ENCODE results near the gene DIS3. TPM values are rescaled to one million over a fixed set of nuclear protein-coding genes. Genes with fewer than 3 reads are reported as not detected.

Gene DIS3
- total and polyA plus RNA-seq, 2 of the 13 experiments (the other 11 are each of a cell fraction or from before 2014, with no cell fraction given): 13.2 to 35.0 TPM

DNA sequence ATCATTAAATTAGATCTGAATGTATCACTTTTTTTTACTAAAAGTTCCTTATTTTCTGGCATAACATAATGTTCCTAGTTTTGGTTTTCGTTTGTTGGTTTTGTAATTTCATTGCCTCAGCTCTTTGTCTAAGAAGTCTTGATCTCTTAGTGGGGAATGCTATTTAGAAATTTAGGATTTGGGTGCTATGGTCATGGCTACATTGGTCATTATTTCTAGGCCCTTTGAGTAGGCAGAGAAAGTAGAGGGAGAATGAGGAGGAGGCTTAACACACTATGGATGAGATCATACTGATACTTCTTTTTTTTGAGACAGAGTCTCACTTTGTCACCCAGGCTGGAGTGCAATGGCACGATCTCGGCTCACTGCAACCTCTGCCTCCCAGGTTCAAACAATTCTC lies 42.0 kb upstream of the DIS3 start:
- TF ChIP-seq ZNF562 (CRISPR knock-in tag; IDR thresholded peaks at IDR 0.05; ENCODE audit: borderline replicate concordance): no peak
- no peak for TF ChIP-seq ZNF839 (CRISPR knock-in tag; IDR thresholded peaks at IDR 0.05; ENCODE audit: borderline replicate concordance)
- no peak for TF ChIP-seq ZNF567 (CRISPR knock-in tag; IDR thresholded peaks at IDR 0.05; ENCODE audit: borderline replicate concordance)
- no peak for TF ChIP-seq FOXJ3 (CRISPR knock-in tag; IDR thresholded peaks at IDR 0.05; ENCODE audit: borderline replicate concordance)
- TF ChIP-seq ZNF644 (CRISPR knock-in tag; IDR thresholded peaks at IDR 0.05; ENCODE audit: low read depth): no peak
- no peak for TF ChIP-seq ZSCAN30 (CRISPR knock-in tag; IDR thresholded peaks at IDR 0.05)
- TF ChIP-seq SIN3B (IDR thresholded peaks at IDR 0.05; ENCODE audit: low read length): no peak
- no peak for TF ChIP-seq HMG20B (CRISPR knock-in tag; conservative IDR thresholded peaks at IDR 0.05)
- TF ChIP-seq ZNF232 (CRISPR knock-in tag; IDR thresholded peaks at IDR 0.05; ENCODE audit: borderline replicate concordance): no peak
- no peak for TF ChIP-seq RBM22 (optimal IDR thresholded peaks at IDR 0.05; ENCODE audit: low read length)
- TF ChIP-seq, protein P1, sequence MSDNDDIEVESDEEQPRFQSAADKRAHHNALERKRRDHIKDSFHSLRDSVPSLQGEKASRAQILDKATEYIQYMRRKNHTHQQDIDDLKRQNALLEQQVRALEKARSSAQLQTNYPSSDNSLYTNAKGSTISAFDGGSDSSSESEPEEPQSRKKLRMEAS (IDR thresholded peaks at IDR 0.05): no peak
- no peak for TF ChIP-seq ZNF569 (CRISPR knock-in tag; IDR thresholded peaks at IDR 0.05; ENCODE audit: borderline replicate concordance)
- no peak for TF ChIP-seq KDM3A (CRISPR knock-in tag; IDR thresholded peaks at IDR 0.05; ENCODE audit: low read depth)
- TF ChIP-seq ZNF777 (CRISPR knock-in tag; IDR thresholded peaks at IDR 0.05): no peak
- H3K9ac ChIP-seq (ENCODE audit: insufficient read depth, low read depth, low read length): no peak overlapping the region
- H3K27ac ChIP-seq (ENCODE audit: extremely low read length, insufficient read depth, low read length): no peak overlapping the region
- H2AFZ ChIP-seq (ENCODE audit: low read length): no peak overlapping the region
- no peak overlapping the region for H3K4me3 ChIP-seq (replicated peaks in 1 of 3; ENCODE audit: insufficient read depth in 1 of 3, low read depth in 2 of 3, low read length in 3 of 3)
- DNase-seq (ENCODE audit: low spot score) (no peak), FAIRE-seq (no peak), ATAC-seq (no peak)
- H3K4me2 ChIP-seq (ENCODE audit: low read depth, low read length): no peak overlapping the region
- H3K4me1 ChIP-seq (ENCODE audit: insufficient read depth, low read length): no peaks in the 10 kb centered on the region
- over 99% methylated on average over 3 of the region's 3 CpGs for WGBS (ENCODE audit: low lambda C conversion rate)
- intact Hi-C loops (cut with micrococcal nuclease; ENCODE audit: unreplicated experiment) (no loop called here), in situ Hi-C loops (cut with HindIII; ENCODE audit: extremely low pct_ligation_motif_present, low pct_unique_long_range_greater_than_20kb) (no loop called here)
- H3K79me2 ChIP-seq (ENCODE audit: insufficient read depth, low read length): no peaks in the 10 kb centered on the region
- BruUV-seq (replicated peaks): no TSS peak
- H3K27me3 ChIP-seq (ENCODE audit: control insufficient read depth in 1 of 2, insufficient read depth in 2 of 2, low read length in 2 of 2): no peaks in the 10 kb centered on the region; a peak in 1 of 5 replicates
- no peaks in the 10 kb centered on the region for H4K20me1 ChIP-seq (ENCODE audit: insufficient read depth, low read length)
- no peaks in the 10 kb centered on the region for H3K9me3 ChIP-seq (ENCODE audit: low read length)
- CTCF ChIA-PET (ENCODE audit: low intra/inter-chr PET ratio, low total read pairs): no interaction called here
- POLR2A ChIA-PET: no interaction called here
- H3K36me3 ChIP-seq (replicated peaks in 1 of 2; ENCODE audit: control insufficient read depth in 1 of 2, insufficient read depth in 2 of 2, low read length in 2 of 2): peaks cover 2 to 12% of the 10 kb centered on the region in 2 experiments; a peak in 2 of 5 replicates

All from HepG2 (cell line).